Natural killer cell treated with Interleukin-12 subunit alpha and Interleukin-12 subunit beta and Interleukin-15 and Interleukin-18, amount 100 ng/mL, for 72 hours (primary cell): ENCODE data around the gene HPD. TPM values are rescaled to one million over a fixed set of nuclear protein-coding genes. Genes with fewer than 3 reads are reported as not detected.
A peak's percentile ranks its signal among the peaks of the same experiment; 100 is the strongest.

Experiments
- ATAC-seq, 2 donors: fragments of 150-1000 bp; cut with Tn5 transposase in 1 of 2; sonication (Bioruptor Pico), chemical (Tn5 transposase) in 1 of 2; 2 replicates each; pipeline ENCODE4 v1.10.0; 2021
- DNase-seq: peaks from one replicate; pipeline ENCODE4 v3.0.0; 2022; ENCODE audit warnings: low spot score
- H3K27ac Mint-ChIP-seq, 2 donors: 1 replicate in 1 of 2; 2 replicates in 1 of 2; pipeline ENCODE4 v1.8.0; 2022; ENCODE audit warnings: mixed read lengths in 2 of 2, mild to moderate bottlenecking in 1 of 2, moderate library complexity in 1 of 2
- H3K27me3 Mint-ChIP-seq, 2 donors: 1 replicate in 1 of 2; 2 replicates in 1 of 2; pipeline ENCODE4 v1.8.0; 2022; ENCODE audit warnings: mixed read lengths in 2 of 2
- H3K36me3 Mint-ChIP-seq: one replicate; pipeline ENCODE4 v1.8.0; 2022; ENCODE audit warnings: mixed read lengths
- H3K4me1 Mint-ChIP-seq, 2 donors: 1 replicate in 1 of 2; 2 replicates in 1 of 2; pipeline ENCODE4 v1.8.0; 2022; ENCODE audit warnings: low read depth in 2 of 2, mixed read lengths in 2 of 2, mild to moderate bottlenecking in 1 of 2
- H3K4me3 Mint-ChIP-seq: one replicate; pipeline ENCODE4 v1.8.0; 2022; ENCODE audit warnings: mixed read lengths
- H3K9me3 Mint-ChIP-seq: 2 replicates; pipeline ENCODE4 v1.8.0; 2022; ENCODE audit warnings: mixed read lengths
- total RNA-seq, 2 donors: library from RNA; stranded (reverse); gene quantifications; one replicate each; pipeline ENCODE4 v1.2.3, GENCODE V29; 2022

The HPD gene
- total RNA-seq, 2 donors from 2014 or later = not detected

GRCh38 chr12:121829250-121829918 lies 29.3 kb downstream of the HPD start:
- peaks cover 9 to 11% of the 10 kb centered on the region in 2 donors for H3K4me1 Mint-ChIP-seq
- H3K36me3 Mint-ChIP-seq = peaks cover 22% of the 10 kb centered on the region
- DNase-seq = no peak
- no peak for ATAC-seq
- H3K27me3 Mint-ChIP-seq = no peaks in the 10 kb centered on the region
- H3K9me3 Mint-ChIP-seq = no peaks in the 10 kb centered on the region
- peak overlapping the region in 1 of 2 donors; percentile 65 for H3K27ac Mint-ChIP-seq
- no peak overlapping the region for H3K4me3 Mint-ChIP-seq

DNA sequence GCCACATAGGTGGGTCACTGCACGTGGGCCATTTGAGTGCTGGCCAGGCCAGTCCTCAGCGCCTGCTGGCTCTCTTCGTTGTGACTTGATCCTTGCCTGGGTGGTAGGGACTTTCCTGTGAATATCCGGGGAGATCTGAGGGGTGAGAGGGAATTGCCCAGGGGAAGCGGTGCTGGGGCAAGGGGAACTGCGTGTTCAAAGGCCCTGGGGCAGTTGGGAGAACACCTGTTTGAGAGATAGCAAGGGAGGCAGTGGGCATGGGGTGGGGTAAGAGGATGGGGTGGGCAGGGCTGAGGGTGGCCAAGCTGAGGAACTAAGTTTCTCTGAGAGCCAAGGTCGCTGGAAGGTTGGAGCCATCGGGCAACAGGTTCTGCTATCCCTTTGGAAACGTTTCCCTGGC lies 29.8 kb downstream of the HPD start:
- Mint-ChIP-seq H3K4me3 (no peak overlapping the region), H3K36me3 (peaks cover 22% of the 10 kb centered on the region), H3K9me3 (no peaks in the 10 kb centered on the region), H3K4me1 (peaks cover 9 to 11% of the 10 kb centered on the region in 2 donors), H3K27me3 (no peaks in the 10 kb centered on the region), H3K27ac (peak overlapping the region in 1 of 2 donors; percentile 65)
- ATAC-seq = no peak
- no peak for DNase-seq

DNA sequence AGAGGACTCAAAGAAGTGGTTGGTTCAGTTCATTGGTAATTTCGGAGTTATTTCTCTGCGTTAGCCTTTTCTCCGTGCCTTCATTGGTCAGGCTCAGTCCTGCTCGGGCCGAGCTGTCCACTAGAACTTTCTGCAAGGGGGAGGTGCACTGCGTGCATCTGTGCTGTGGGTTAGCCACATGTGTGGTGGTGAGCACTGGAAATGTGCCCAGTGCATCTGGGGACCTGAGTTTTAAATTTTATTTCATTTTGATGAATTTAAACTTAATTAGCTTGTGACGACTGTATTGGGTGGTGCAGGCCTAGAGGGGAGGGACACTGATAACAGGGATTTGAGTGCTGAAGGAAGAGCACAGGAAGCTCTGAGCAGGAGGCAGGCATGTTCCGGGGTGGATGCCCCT lies 30.4 kb downstream of the HPD start:
- no peaks in the 10 kb centered on the region for H3K27me3 Mint-ChIP-seq
- peaks cover 22% of the 10 kb centered on the region for H3K36me3 Mint-ChIP-seq
- H3K4me3 Mint-ChIP-seq = no peak overlapping the region
- H3K4me1 Mint-ChIP-seq = peaks cover 9 to 11% of the 10 kb centered on the region in 2 donors
- DNase-seq = no peak
- no peaks in the 10 kb centered on the region for H3K9me3 Mint-ChIP-seq
- peak overlapping the region in 1 of 2 donors; percentile 65 for H3K27ac Mint-ChIP-seq
- no peak for ATAC-seq

GRCh38 chr12:121827351-121828099 lies 31.1 kb downstream of the HPD start:
- ATAC-seq = peak in 1 of 2 donors; percentile 22
- Mint-ChIP-seq H3K4me1 (peaks cover 9 to 11% of the 10 kb centered on the region in 2 donors), H3K27ac (no peak overlapping the region), H3K36me3 (peaks cover 22% of the 10 kb centered on the region), H3K4me3 (no peak overlapping the region), H3K27me3 (no peaks in the 10 kb centered on the region), H3K9me3 (no peaks in the 10 kb centered on the region)
- no peak for DNase-seq

- no peaks in the 10 kb centered on the region for H3K27me3 Mint-ChIP-seq
- no peak for ATAC-seq
- H3K4me1 Mint-ChIP-seq = peaks cover 9 to 11% of the 10 kb centered on the region in 2 donors
- peaks cover 20% of the 10 kb centered on the region for H3K36me3 Mint-ChIP-seq
- no peaks in the 10 kb centered on the region for H3K9me3 Mint-ChIP-seq
- peak overlapping the region in 1 of 2 donors; percentile 19 for H3K27ac Mint-ChIP-seq
- DNase-seq = no peak
- H3K4me3 Mint-ChIP-seq = no peak overlapping the region
Observed at GRCh38 chr12:121826318-121827150, 32.1 kb downstream of the HPD start.

DNA sequence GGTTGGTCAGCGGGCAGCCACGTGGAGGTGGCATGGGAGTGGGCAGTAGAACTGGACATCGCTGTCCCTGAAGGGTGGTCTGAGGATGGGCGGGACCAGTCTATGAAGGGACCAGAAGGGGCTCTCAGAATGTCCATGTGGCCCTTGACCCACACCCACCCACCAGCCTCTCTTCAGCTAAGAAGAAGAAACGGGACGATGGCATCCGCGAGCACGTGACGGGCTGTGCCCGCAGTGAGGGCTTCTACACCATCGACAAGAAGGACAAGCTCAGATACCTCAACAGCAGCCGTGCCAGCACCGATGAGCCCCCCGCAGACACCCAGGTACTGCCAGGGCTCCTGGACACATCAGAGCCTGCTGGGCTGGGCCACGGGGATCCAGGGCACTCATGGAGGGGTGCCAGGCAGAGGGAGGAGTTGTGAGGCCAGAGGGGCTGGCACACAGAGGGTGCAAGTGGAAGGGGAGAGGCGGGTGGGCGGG lies 33.6 kb downstream of the HPD start:
- Mint-ChIP-seq H3K36me3 (peaks cover 11% of the 10 kb centered on the region), H3K9me3 (no peaks in the 10 kb centered on the region), H3K4me1 (peaks cover 9 to 11% of the 10 kb centered on the region in 2 donors), H3K27ac (no peak overlapping the region), H3K4me3 (no peak overlapping the region), H3K27me3 (no peaks in the 10 kb centered on the region)
- ATAC-seq (no peak), DNase-seq (no peak)

GRCh38 chr12:121823727-121824115 lies 34.9 kb downstream of the HPD start:
- Mint-ChIP-seq H3K9me3 (no peaks in the 10 kb centered on the region), H3K27me3 (no peaks in the 10 kb centered on the region), H3K36me3 (peaks cover 11% of the 10 kb centered on the region), H3K4me3 (no peak overlapping the region), H3K27ac (no peak overlapping the region), H3K4me1 (peaks cover 11% of the 10 kb centered on the region in 2 donors)
- no peak for ATAC-seq
- DNase-seq = no peak

GRCh38 chr12:121823101-121823726 lies 35.4 kb downstream of the HPD start:
- DNase-seq = no peak
- no peak overlapping the region for H3K4me3 Mint-ChIP-seq

GRCh38 chr12:121822393-121823100 lies 36.1 kb downstream of the HPD start:
- Mint-ChIP-seq H3K36me3 (peaks cover 11% of the 10 kb centered on the region), H3K27me3 (no peaks in the 10 kb centered on the region)

More at GRCh38 chr12:121823101-121823726, 35.4 kb downstream of the HPD start:
- Mint-ChIP-seq H3K27ac (no peak overlapping the region), H3K36me3 (peaks cover 11% of the 10 kb centered on the region), H3K4me1 (peaks cover 9 to 11% of the 10 kb centered on the region in 2 donors), H3K9me3 (no peaks in the 10 kb centered on the region), H3K27me3 (no peaks in the 10 kb centered on the region)
- no peak for ATAC-seq

DNA sequence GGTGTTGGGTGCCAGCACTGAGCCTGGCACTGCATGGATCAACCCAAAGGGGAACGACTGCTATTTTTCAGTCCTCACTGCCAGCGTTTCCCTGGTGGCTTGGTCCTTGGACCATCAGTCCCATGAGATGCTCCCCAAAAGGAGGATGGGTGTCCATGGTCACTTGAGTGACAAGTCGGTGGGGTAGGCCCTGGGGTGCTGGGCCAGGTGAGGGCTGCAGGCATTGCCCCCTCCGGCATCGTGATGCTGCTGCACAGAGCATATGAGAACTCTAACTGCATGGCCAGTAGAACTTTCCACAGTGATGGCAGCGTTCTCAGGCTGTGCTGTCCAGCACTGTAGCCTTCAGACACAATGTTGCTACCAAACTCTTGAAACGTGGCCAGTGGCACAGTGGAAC lies 38.6 kb downstream of the HPD start:
- no peak overlapping the region for H3K27ac Mint-ChIP-seq
- H3K4me1 Mint-ChIP-seq = peaks cover 4 to 7% of the 10 kb centered on the region in 2 donors
- no peaks in the 10 kb centered on the region for H3K27me3 Mint-ChIP-seq
- peaks cover 7% of the 10 kb centered on the region for H3K36me3 Mint-ChIP-seq
- no peak for ATAC-seq
- H3K4me3 Mint-ChIP-seq = no peak overlapping the region
- no peaks in the 10 kb centered on the region for H3K9me3 Mint-ChIP-seq
- DNase-seq = no peak

More at GRCh38 chr12:121822393-121823100, 36.1 kb downstream of the HPD start:
- Mint-ChIP-seq H3K9me3 (no peaks in the 10 kb centered on the region), H3K27ac (no peak overlapping the region), H3K4me1 (peaks cover 9 to 11% of the 10 kb centered on the region in 2 donors), H3K4me3 (no peak overlapping the region)
- ATAC-seq = no peak
- DNase-seq = no peak

GRCh38 chr12:121819212-121819949 lies 39.3 kb downstream of the HPD start:
- H3K9me3 Mint-ChIP-seq = no peaks in the 10 kb centered on the region
- H3K36me3 Mint-ChIP-seq = peaks cover 7% of the 10 kb centered on the region
- H3K4me1 Mint-ChIP-seq = peaks cover 4 to 7% of the 10 kb centered on the region in 2 donors
- no peak for DNase-seq
- H3K4me3 Mint-ChIP-seq = no peak overlapping the region
- H3K27ac Mint-ChIP-seq = no peak overlapping the region
- H3K27me3 Mint-ChIP-seq = no peaks in the 10 kb centered on the region
- ATAC-seq = no peak

- Mint-ChIP-seq H3K4me3 (no peak overlapping the region), H3K36me3 (peaks cover 7% of the 10 kb centered on the region), H3K9me3 (no peaks in the 10 kb centered on the region), H3K27me3 (no peaks in the 10 kb centered on the region), H3K4me1 (peaks cover 14 to 18% of the 10 kb centered on the region in 2 donors), H3K27ac (no peak overlapping the region)
- ATAC-seq = no peak
- DNase-seq = no peak
Observed at GRCh38 chr12:121817648-121818043, 41.0 kb downstream of the HPD start.
